Measurements from ENCODE around the gene ATP6V1C2.
"Not testable (repeated sequence)": the region's sequence is repeated elsewhere in the genome, so short reads cannot be mapped to it uniquely, and the experiment has no call there.

The ATP6V1C2 gene

GRCh38 chr2:10770956-10771750 is 49.7 kb downstream of the ATP6V1C2 start:
- DNase-seq (ENCODE audit: low read depth) = no peak

- DNase-seq (ENCODE audit: low read depth) = no peak
Measured at GRCh38 chr2:10771786-10772185, 50.4 kb downstream of the ATP6V1C2 start.

GRCh38 chr2:10772201-10772867 is 50.9 kb downstream of the ATP6V1C2 start:
- no peak for DNase-seq (ENCODE audit: low read depth)

DNA sequence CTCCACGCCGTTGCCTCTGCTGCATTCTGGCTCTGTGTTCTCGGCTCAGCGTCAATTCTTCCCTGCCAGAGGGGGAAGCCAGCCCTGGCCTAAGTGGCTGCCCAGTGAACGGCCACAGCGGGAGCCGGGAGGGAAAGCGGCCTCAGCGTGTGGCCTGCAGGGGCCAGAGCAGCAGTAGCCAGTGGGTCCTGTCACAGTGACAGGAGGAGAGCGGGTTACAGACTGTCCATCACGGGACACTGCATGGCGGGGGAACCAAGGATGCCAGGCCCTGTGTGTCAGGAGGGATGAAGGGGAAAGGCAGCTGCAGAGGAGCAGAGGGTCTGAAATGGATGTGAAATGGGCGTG is 51.4 kb downstream of the ATP6V1C2 start:
- DNase-seq (ENCODE audit: low read depth) = no peak

- no peak for DNase-seq (ENCODE audit: low read depth)
Measured at GRCh38 chr2:10773821-10774341, 52.5 kb downstream of the ATP6V1C2 start.

DNA sequence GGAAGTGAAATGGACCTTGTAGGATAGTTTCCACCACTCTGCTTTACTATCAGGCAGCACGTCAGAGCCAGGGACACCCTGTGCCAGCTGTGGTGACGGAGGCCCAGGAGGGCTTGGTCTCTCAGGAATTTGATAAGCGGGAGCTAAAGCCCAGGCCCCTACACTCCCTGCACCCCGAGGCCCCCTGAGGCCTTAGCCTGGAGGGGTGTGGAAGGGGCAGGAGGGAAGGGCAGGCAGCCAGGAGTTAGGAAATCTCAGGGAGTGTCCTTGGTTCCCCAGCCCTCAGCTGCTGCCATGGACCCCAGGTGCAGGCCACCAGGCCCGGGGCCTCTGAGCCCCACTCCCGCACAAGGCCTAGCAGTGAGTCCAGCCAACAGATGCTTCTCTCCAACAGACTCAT is 53.0 kb downstream of the ATP6V1C2 start:
- DNase-seq (ENCODE audit: low read depth) = no peak

- DNase-seq (ENCODE audit: low read depth) = no peak
Measured at GRCh38 chr2:10775021-10775780, 53.8 kb downstream of the ATP6V1C2 start.

DNA sequence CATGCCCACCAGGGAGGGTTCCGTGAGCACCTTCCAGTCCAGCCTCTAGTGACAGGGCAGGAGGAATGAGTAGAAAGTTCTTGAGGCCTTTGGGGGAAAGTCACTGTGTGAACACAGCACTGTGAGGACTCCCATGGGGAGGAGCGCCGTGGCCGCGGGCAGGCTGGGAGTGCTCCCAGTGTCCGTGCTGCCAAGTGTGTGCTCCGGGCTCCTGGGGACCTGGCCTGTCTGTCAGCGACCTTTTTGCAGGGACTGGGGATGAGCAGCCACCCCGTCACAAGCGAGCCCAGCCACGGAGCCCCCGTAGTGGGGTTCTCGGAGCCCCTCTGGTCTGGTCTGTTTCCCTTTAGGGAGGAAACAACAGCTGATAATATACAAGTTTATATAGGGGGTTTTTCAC is 54.4 kb downstream of the ATP6V1C2 start:
- no peak for DNase-seq (ENCODE audit: low read depth)

DNA sequence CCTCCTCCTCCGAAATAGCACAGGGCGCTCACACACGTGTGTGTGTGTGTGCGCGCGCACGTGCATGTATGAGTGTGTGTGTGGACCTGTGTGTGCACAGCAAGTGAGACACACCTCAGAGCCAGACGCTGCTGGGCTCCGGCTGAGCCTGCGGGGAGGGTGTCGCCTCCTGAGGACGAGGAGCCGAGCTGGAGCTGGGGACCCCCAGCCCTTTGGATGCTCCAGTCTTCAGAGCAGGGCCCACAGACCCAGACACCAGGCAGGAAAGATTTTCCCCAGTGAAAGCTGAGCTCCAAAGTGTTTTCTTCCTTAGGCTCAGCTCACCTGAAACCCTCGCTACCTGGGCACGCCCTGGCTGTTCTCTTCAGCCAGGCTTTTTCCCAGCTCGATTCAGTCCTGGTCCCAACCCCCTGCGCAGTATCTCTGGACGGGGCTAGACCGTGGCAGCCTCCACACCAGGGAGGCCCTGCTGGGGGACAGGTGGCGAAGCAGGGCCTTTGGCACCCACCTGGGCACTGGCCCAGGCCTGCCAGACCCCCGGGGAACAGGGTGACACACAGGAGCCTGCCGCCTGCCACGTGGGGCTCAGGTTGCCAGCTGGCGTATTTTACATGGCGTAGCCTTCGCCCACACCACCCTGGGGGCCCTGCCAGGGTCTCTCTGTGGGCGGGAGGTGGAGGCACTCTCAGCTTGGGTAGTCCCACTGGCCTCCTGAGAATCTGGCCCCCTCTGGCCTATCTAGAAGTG is 55.0 kb downstream of the ATP6V1C2 start:
- DNase-seq (ENCODE audit: low read depth) = no peak

DNA sequence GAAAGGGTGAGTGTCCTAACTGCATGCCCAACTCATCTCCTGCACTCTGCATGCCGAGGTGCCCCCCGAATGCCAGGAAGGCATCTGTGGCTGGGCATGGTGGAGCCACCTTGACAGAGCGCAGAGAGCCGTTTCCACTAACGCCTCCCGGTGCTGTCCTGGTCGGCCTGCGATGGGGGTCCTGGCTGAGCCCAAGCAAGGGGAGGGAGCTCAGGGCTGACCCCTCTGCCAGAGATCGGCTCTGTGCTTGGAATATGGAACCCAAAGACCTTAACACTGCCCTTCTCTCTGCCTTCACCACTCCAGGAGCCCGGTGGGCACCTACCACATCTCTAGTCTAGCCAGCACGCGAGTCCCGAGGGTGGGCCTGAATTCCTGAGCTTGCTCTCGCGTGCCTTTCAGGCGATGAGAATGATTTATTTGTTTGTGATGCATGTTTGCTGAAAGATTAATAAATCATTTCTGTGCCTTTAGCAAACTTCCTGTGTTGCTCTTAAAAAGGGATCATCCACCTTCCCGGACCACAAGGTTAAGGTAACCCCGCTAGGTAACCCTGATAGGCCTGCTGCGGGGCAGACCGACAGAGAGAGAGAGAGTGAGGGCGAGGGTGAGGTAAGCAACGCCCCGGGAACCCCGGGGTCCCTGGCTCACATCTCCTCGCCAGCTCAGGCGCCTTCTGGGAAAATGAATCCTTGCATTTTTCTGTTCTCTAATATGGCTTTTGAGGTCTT is 55.8 kb downstream of the ATP6V1C2 start:
- DNase-seq (ENCODE audit: low read depth) = no peak

- no peak for DNase-seq (ENCODE audit: low read depth)
Measured at GRCh38 chr2:10777842-10778723, 56.7 kb downstream of the ATP6V1C2 start.

DNA sequence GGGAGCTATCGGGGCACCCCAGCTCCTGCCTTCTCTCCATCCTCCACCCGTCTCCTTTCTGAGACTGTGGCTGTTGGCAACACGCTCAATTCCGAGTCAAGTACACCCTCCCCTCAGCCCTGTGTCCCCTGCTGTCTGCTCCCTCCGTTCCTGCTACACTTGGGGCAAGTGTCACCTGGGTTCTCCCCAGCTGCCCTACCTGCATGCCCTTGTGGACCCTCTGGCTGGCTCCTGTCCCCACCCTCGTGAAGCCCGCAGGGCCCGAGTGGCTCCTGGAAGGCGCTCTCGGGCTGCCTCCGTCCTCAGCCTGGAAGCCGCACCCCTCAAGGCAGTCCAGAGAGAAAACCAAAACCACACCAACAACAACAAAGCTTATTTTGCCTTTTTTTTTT is 57.3 kb downstream of the ATP6V1C2 start:
- DNase-seq (ENCODE audit: low read depth) = no peak

- no peak for DNase-seq (ENCODE audit: low read depth)
Measured at GRCh38 chr2:10779776-10780490, 58.5 kb downstream of the ATP6V1C2 start.

GRCh38 chr2:10780491-10780820 is 59.0 kb downstream of the ATP6V1C2 start:
- DNase-seq (ENCODE audit: low read depth) = no peak

DNA sequence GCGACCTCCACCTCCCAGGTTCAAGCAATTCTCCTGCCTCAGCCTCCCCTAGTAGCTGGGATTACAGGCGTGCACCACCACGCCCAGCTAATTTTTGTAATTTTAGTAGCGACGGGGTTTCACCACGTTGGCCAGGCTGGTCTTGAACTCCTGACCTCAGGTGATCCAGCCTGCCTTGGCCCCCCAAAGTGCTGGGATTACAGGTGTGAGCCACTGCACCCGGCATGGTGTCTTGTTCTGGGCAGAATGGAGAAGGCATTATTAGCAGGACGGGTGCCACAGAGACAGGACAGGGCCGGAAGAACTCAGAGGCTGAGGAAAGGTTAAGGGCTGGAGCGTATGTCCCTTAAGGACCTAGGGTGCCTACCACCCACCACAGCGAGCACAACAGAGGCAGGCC is 59.4 kb downstream of the ATP6V1C2 start:
- DNase-seq (ENCODE audit: low read depth) = not testable (repeated sequence)

DNA sequence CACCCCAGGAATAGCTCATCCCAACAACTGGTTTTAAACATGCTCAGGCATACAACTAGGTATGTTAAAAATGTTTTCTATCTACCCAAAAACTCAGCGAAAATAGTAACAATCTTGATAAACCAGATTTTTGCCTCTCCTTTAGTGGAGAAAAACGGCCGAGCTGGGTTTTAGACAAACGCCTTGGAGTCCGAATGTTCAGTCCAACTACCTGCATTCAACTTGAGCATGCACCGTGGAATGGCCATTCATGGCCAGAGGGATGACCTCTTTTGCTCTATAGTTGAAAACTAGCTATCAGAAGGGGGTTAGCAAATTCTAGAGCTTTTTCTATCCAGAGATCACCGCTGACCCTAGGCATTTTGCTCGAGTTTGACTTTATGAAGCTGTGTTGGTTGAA is 60.3 kb downstream of the ATP6V1C2 start:
- no peak for DNase-seq (ENCODE audit: low read depth)

GRCh38 chr2:10783421-10783820 is 62.0 kb downstream of the ATP6V1C2 start:
- DNase-seq (ENCODE audit: low read depth) = no peak

DNA sequence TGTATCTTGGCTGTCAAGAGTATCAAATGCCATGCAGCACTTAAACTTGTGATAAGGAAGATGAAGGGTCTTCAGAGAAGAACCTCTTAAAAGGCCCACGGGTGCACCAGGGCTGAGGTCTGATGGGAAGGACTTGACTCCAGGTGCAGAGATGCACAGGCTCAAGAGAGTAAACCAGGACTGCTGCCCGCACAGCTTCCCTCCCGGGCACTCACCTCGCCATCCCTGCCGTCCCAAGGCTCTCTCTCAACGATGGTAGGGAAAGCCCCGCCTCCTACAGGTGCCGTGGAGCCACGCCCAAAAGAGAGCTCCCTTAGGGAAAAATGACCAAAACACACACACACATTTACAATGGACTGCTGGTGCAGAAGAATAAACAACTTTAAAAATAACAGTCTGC is 63.3 kb downstream of the ATP6V1C2 start:
- no peak for DNase-seq (ENCODE audit: low read depth)

- no peak for DNase-seq (ENCODE audit: low read depth)
Measured at GRCh38 chr2:10785260-10785659, 63.8 kb downstream of the ATP6V1C2 start.

All from non-pigmented ciliary epithelial cell (primary cell).